H9 (cell line): ENCODE measurements around the gene SLC35B2. TPM values are rescaled to one million over a fixed set of nuclear protein-coding genes. Genes with fewer than 3 reads are reported as not detected.
A peak's percentile ranks its signal among the peaks of the same experiment; 100 is the strongest.

ENCODE experiments used
- DNase-seq: peaks from one replicate; pipeline ENCODE4 v3.0.0-alpha.2; 2017
- H2AFZ ChIP-seq: one replicate; pipeline ENCODE4 v1.6.1; 2013; ENCODE audit warnings: mild to moderate bottlenecking, low read length, control low read depth, moderate library complexity
- H2AK5ac ChIP-seq: 2 replicates; pipeline ENCODE4 v1.6.1; 2013; ENCODE audit warnings: low read length, control low read depth, mixed read lengths; ENCODE audit not compliant: insufficient read length
- H2BK120ac ChIP-seq: one replicate; pipeline ENCODE4 v1.6.1; 2013; ENCODE audit warnings: low read depth, mild to moderate bottlenecking, low read length, control low read depth, inconsistent platforms; ENCODE audit not compliant: poor library complexity, severe bottlenecking
- H2BK12ac ChIP-seq: 2 replicates; pipeline ENCODE4 v1.6.1; 2013; ENCODE audit warnings: low read length, control low read depth, mixed read lengths, low read depth; ENCODE audit not compliant: insufficient read length
- H2BK15ac ChIP-seq: 2 replicates; pipeline ENCODE4 v1.6.1; 2013; ENCODE audit warnings: low read depth, low read length, control low read depth
- H2BK20ac ChIP-seq: one replicate; pipeline ENCODE4 v1.6.1; 2013; ENCODE audit warnings: low read depth, mild to moderate bottlenecking, low read length, control low read depth, inconsistent platforms; ENCODE audit not compliant: poor library complexity, severe bottlenecking
- H2BK5ac ChIP-seq: 2 replicates; pipeline ENCODE4 v1.6.1; 2013; ENCODE audit warnings: low read length, control low read depth, mixed read lengths; ENCODE audit not compliant: insufficient read length
- H3K14ac ChIP-seq: 2 replicates; pipeline ENCODE4 v1.6.1; 2013; ENCODE audit warnings: low read length, control low read depth; ENCODE audit not compliant: insufficient read depth
- H3K18ac ChIP-seq: 2 replicates; pipeline ENCODE4 v1.6.1; 2013; ENCODE audit warnings: low read depth, mild to moderate bottlenecking, mixed read lengths, low read length, control low read depth; ENCODE audit not compliant: insufficient read length
- H3K23ac ChIP-seq: 2 replicates; pipeline ENCODE4 v1.6.1; 2013; ENCODE audit warnings: low read length, control low read depth, mixed read lengths, low read depth; ENCODE audit not compliant: insufficient read length
- H3K23me2 ChIP-seq: 2 replicates; pipeline ENCODE4 v1.6.1; 2013; ENCODE audit warnings: low read depth, mild to moderate bottlenecking, mixed read lengths, low read length, control low read depth; ENCODE audit not compliant: insufficient read length, poor library complexity, severe bottlenecking
- H3K27ac ChIP-seq: 2 replicates; pipeline ENCODE4 v1.5.1; 2013; ENCODE audit warnings: low read length, control low read depth, mixed read lengths, low read depth; ENCODE audit not compliant: insufficient read length
- H3K27me3 ChIP-seq: 2 replicates; pipeline ENCODE4 v1.6.1; 2013; ENCODE audit warnings: low read length, control low read depth, inconsistent platforms; ENCODE audit not compliant: insufficient read depth
- H3K4ac ChIP-seq: 2 replicates; pipeline ENCODE4 v1.6.1; 2013; ENCODE audit warnings: low read depth, mild to moderate bottlenecking, control low read depth, inconsistent platforms, low read length, moderate library complexity
- H3K4me1 ChIP-seq: 2 replicates; pipeline ENCODE4 v1.6.1; 2013; ENCODE audit warnings: low read length, control low read depth, inconsistent platforms; ENCODE audit not compliant: insufficient read depth
- H3K4me2 ChIP-seq: 2 replicates; pipeline ENCODE4 v1.6.1; 2013; ENCODE audit warnings: low read length, control low read depth, mixed read lengths; ENCODE audit not compliant: insufficient read length, insufficient read depth
- H3K56ac ChIP-seq: 2 replicates; pipeline ENCODE4 v1.6.1; 2013; ENCODE audit warnings: low read depth, mild to moderate bottlenecking, mixed read lengths, low read length, control low read depth; ENCODE audit not compliant: insufficient read length
- H3K79me1 ChIP-seq: 2 replicates; pipeline ENCODE4 v1.6.1; 2013; ENCODE audit warnings: low read depth, mild to moderate bottlenecking, moderate library complexity, low read length, control low read depth, inconsistent platforms; ENCODE audit not compliant: insufficient read depth, poor library complexity, severe bottlenecking
- H3K79me2 ChIP-seq: 2 replicates; pipeline ENCODE4 v1.6.1; 2013; ENCODE audit warnings: low read length, control low read depth, inconsistent platforms; ENCODE audit not compliant: insufficient read depth
- H3K9ac ChIP-seq: 2 replicates; pipeline ENCODE4 v1.6.1; 2013; ENCODE audit warnings: low read length, control low read depth, mixed read lengths; ENCODE audit not compliant: insufficient read length; ENCODE audit errors: extremely low read depth
- H3K9me3 ChIP-seq: one replicate; pipeline ENCODE4 v1.6.1; 2013; ENCODE audit warnings: low read depth, low read length, inconsistent platforms; ENCODE audit not compliant: control insufficient read depth
- H3T11ph ChIP-seq: one replicate; pipeline ENCODE4 v1.6.1; 2013; ENCODE audit warnings: mild to moderate bottlenecking, low read length, control low read depth, inconsistent platforms
- H4K20me1 ChIP-seq: one replicate; pipeline ENCODE4 v1.6.1; 2013; ENCODE audit not compliant: control insufficient read depth, insufficient read length, insufficient read depth
- H4K5ac ChIP-seq: 2 replicates; pipeline ENCODE4 v1.6.1; 2013; ENCODE audit warnings: low read depth, mild to moderate bottlenecking, mixed read lengths, low read length, control low read depth; ENCODE audit not compliant: insufficient read length
- H4K8ac ChIP-seq: replicated peaks from 2 replicates; pipeline ENCODE4 v1.6.1; 2013; ENCODE audit warnings: low read length, control low read depth, mixed read lengths, low read depth; ENCODE audit not compliant: insufficient read length
- H4K91ac ChIP-seq: 2 replicates; pipeline ENCODE4 v1.6.1; 2013; ENCODE audit warnings: low read depth, mild to moderate bottlenecking, moderate library complexity, mixed read lengths, low read length, control low read depth; ENCODE audit not compliant: insufficient read length
- H3K27ac Mint-ChIP-seq, 3 experiments: 2 replicates in 2 of 3; 3 replicates in 1 of 3; pipeline ENCODE4 v1.8.0; 2020 to 2021; ENCODE audit warnings: mixed read lengths in 3 of 3, mild to moderate bottlenecking in 1 of 3, moderate library complexity in 1 of 3
- H3K27me3 Mint-ChIP-seq: 2 replicates; pipeline ENCODE4 v1.8.0; 2021; ENCODE audit warnings: low read depth, mild to moderate bottlenecking, moderate library complexity, mixed read lengths
- H3K36me3 Mint-ChIP-seq, 3 experiments: 2 replicates in 2 of 3; 3 replicates in 1 of 3; pipeline ENCODE4 v1.8.0; 2020 to 2021; ENCODE audit warnings: low read depth in 3 of 3, mixed read lengths in 3 of 3; ENCODE audit not compliant: insufficient read depth in 1 of 3
- H3K4me1 Mint-ChIP-seq, 2 experiments: 2 replicates each; pipeline ENCODE4 v1.8.0; 2020; ENCODE audit warnings: mixed read lengths in 2 of 2
- H3K4me3 Mint-ChIP-seq, 2 experiments: 2 replicates in 1 of 2; 3 replicates in 1 of 2; pipeline ENCODE4 v1.8.0; 2020 to 2021; ENCODE audit warnings: mild to moderate bottlenecking in 2 of 2, mixed read lengths in 2 of 2, moderate library complexity in 1 of 2
- H3K9me3 Mint-ChIP-seq, 2 experiments: 2 replicates in 1 of 2; 3 replicates in 1 of 2; pipeline ENCODE4 v1.8.0; 2020; ENCODE audit warnings: mild to moderate bottlenecking in 2 of 2, mixed read lengths in 2 of 2, moderate library complexity in 1 of 2
- CTCF ChIP-seq: fragments of 200-600 bp; sonication (generic); conservative IDR thresholded peaks from 3 replicates; pipeline ENCODE4 v1.8.0; 2021; ENCODE audit warnings: antibody characterized with exemption, mild to moderate bottlenecking
- WGBS: extraction: QIAGEN DNeasy Blood & Tissue Kit; methylation state at CpG from one replicate; pipeline ENCODE4 v1.1.7; 2013; ENCODE audit warnings: missing lambda C conversion rate, low lambda C conversion rate, mixed read lengths; ENCODE audit not compliant: insufficient read length; ENCODE audit errors: extremely low coverage; 5-methylcytosine and 5-hydroxymethylcytosine counted together
- total RNA-seq: library from RNA; stranded (reverse); gene quantifications from 2 replicates; pipeline ENCODE4 v1.2.1, GENCODE V29; 2021

SLC35B2 gene
- total RNA-seq, 1 experiment from 2014 or later = 34.5 TPM

GRCh38 chr6:44264154-44265006 is 7.1 kb upstream of the SLC35B2 start:
- Histone ChIP-seq H3K79me2 (no peaks in the 10 kb centered on the region), H4K8ac (no peak overlapping the region), H3T11ph (no peak overlapping the region), H3K14ac (0 out of 2 replicates have a peak overlapping the region, but pooled peaks have one; percentile 0), H3K18ac (no peak overlapping the region), H3K9ac (peak overlapping the region; percentile 54), H3K4me1 (peaks cover 5% of the 10 kb centered on the region; the same call in 1 of the 2 replicates), H3K23ac (no peak overlapping the region), H4K20me1 (no peaks in the 10 kb centered on the region), H3K9me3 (no peaks in the 10 kb centered on the region), H3K4ac (no peak overlapping the region), H2BK120ac (no peak overlapping the region), H2BK12ac (no peak overlapping the region), H3K79me1 (no peaks in the 10 kb centered on the region), H2BK15ac (no peak overlapping the region), H2BK5ac (no peak overlapping the region), H4K91ac (no peak overlapping the region), H3K27ac (no peak overlapping the region), H2BK20ac (no peak overlapping the region), H4K5ac (no peak overlapping the region), H3K4me2 (peak overlapping the region; percentile 84), H3K27me3 (peaks cover 1% of the 10 kb centered on the region; the same call in 1 of the 2 replicates), H3K23me2 (peaks cover 15% of the 10 kb centered on the region), H3K56ac (no peak overlapping the region), H2AK5ac (no peak overlapping the region), H2AFZ (no peak overlapping the region)
- no peak for TF ChIP-seq CTCF
- peaks cover 0 to 5% (median 0%) of the 10 kb centered on the region in 3 experiments; a peak in 3 of 7 replicates for H3K36me3 Mint-ChIP-seq
- H3K27me3 Mint-ChIP-seq = peaks cover 14% of the 10 kb centered on the region
- H3K4me3 Mint-ChIP-seq = peak overlapping the region; percentile 79 to 88
- WGBS = no CpG with 5 or more reads among the region's 13 CpGs
- no peak for DNase-seq
- H3K27ac Mint-ChIP-seq = no peak overlapping the region
- H3K4me1 Mint-ChIP-seq = peaks cover 35 to 42% of the 10 kb centered on the region in 2 experiments
- no peaks in the 10 kb centered on the region; a peak in 1 of 5 replicates for H3K9me3 Mint-ChIP-seq
